ENCODE results near the gene NDUFA8. TPM values are rescaled to one million over a fixed set of nuclear protein-coding genes. Genes with fewer than 3 reads are reported as not detected.
A peak's percentile ranks its signal among the peaks of the same experiment; 100 is the strongest.

NDUFA8 gene
- total RNA-seq, 1 donor = 17.0 TPM

- Histone ChIP-seq H3K4me2 (ENCODE audit: insufficient read depth, low read length) (no peak overlapping the region), H3K27ac (ENCODE audit: low read depth, low read length) (no peak overlapping the region), H3K36me3 (ENCODE audit: insufficient read depth, low read length) (no peaks in the 10 kb centered on the region), H3K4me3 (ENCODE audit: insufficient read depth, low read length) (no peak overlapping the region), H2AFZ (ENCODE audit: low read length) (no peak overlapping the region), H3K27me3 (ENCODE audit: insufficient read depth, low read length) (no peaks in the 10 kb centered on the region), H4K20me1 (ENCODE audit: insufficient read depth, low read length) (no peaks in the 10 kb centered on the region), H3K79me2 (ENCODE audit: insufficient read depth, low read length) (no peaks in the 10 kb centered on the region), H3K9me3 (ENCODE audit: low read depth, low read length) (no peaks in the 10 kb centered on the region), H3K4me1 (ENCODE audit: insufficient read depth, low read length) (no peaks in the 10 kb centered on the region)
- peak; percentile 79 for DNase-seq (ENCODE audit: insufficient read length, low spot score, missing footprints)
- no peak for TF ChIP-seq CTCF (IDR thresholded peaks at IDR 0.05; ENCODE audit: extremely low read depth, low read depth, low read length)
Observed at GRCh38 chr9:122111413-122112085, 48.0 kb downstream of the NDUFA8 start.

GRCh38 chr9:122110100-122110833 is 49.3 kb downstream of the NDUFA8 start:
- no peaks in the 10 kb centered on the region for H3K79me2 ChIP-seq (ENCODE audit: insufficient read depth, low read length)

GRCh38 chr9:122109035-122109813 is 50.4 kb downstream of the NDUFA8 start:
- H3K27me3 ChIP-seq (ENCODE audit: insufficient read depth, low read length) = no peaks in the 10 kb centered on the region
- TF ChIP-seq CTCF (IDR thresholded peaks at IDR 0.05; ENCODE audit: extremely low read depth, low read depth, low read length) = no peak
- H3K4me3 ChIP-seq (ENCODE audit: insufficient read depth, low read length) = no peak overlapping the region
- no peak overlapping the region for H3K4me2 ChIP-seq (ENCODE audit: insufficient read depth, low read length)
- H3K79me2 ChIP-seq (ENCODE audit: insufficient read depth, low read length) = no peaks in the 10 kb centered on the region
- no peaks in the 10 kb centered on the region for H4K20me1 ChIP-seq (ENCODE audit: insufficient read depth, low read length)
- H3K4me1 ChIP-seq (ENCODE audit: insufficient read depth, low read length) = no peaks in the 10 kb centered on the region
- H3K27ac ChIP-seq (ENCODE audit: low read depth, low read length) = no peak overlapping the region
- H3K36me3 ChIP-seq (ENCODE audit: insufficient read depth, low read length) = no peaks in the 10 kb centered on the region
- H3K9me3 ChIP-seq (ENCODE audit: low read depth, low read length) = peaks cover under 1% of the 10 kb centered on the region
- DNase-seq (ENCODE audit: insufficient read length, low spot score, missing footprints) = peak; percentile 21
- H2AFZ ChIP-seq (ENCODE audit: low read length) = no peak overlapping the region

More at GRCh38 chr9:122110100-122110833, 49.3 kb downstream of the NDUFA8 start:
- H2AFZ ChIP-seq (ENCODE audit: low read length) = no peak overlapping the region
- H3K27me3 ChIP-seq (ENCODE audit: insufficient read depth, low read length) = no peaks in the 10 kb centered on the region
- no peaks in the 10 kb centered on the region for H3K36me3 ChIP-seq (ENCODE audit: insufficient read depth, low read length)
- no peaks in the 10 kb centered on the region for H3K9me3 ChIP-seq (ENCODE audit: low read depth, low read length)
- no peaks in the 10 kb centered on the region for H4K20me1 ChIP-seq (ENCODE audit: insufficient read depth, low read length)
- DNase-seq (ENCODE audit: insufficient read length, low spot score, missing footprints) = peak; percentile 52
- TF ChIP-seq CTCF (IDR thresholded peaks at IDR 0.05; ENCODE audit: extremely low read depth, low read depth, low read length) = no peak
- no peak overlapping the region for H3K4me3 ChIP-seq (ENCODE audit: insufficient read depth, low read length)
- H3K4me1 ChIP-seq (ENCODE audit: insufficient read depth, low read length) = no peaks in the 10 kb centered on the region
- H3K27ac ChIP-seq (ENCODE audit: low read depth, low read length) = no peak overlapping the region
- no peak overlapping the region for H3K4me2 ChIP-seq (ENCODE audit: insufficient read depth, low read length)

Data from osteoblast (primary cell).